K562 (cell line): ENCODE results near the gene ZNF726. TPM values are rescaled to one million over a fixed set of nuclear protein-coding genes. Genes with fewer than 3 reads are reported as not detected.

Experiments
- ATAC-seq: fragments of 200-7000 bp; cut with Tn5 transposase; 3 replicates; pipeline ENCODE4 v1.9.1; 2020; ENCODE audit warnings: moderate library complexity
- BruUV-seq: library from RNA; stranded (reverse); fragments of 400-500 nt; replicated peaks from 2 replicates; lab custom pipeline; 2021; lab: Mats Ljungman, UMichigan
- CTCF ChIA-PET: fragments of 300-600 bp; formaldehyde crosslinking; extraction: SDS; loops from one replicate; lab custom pipeline; 2021; ENCODE audit warnings: low intra/inter-chr PET ratio; lab: Yijun Ruan, JAX
- POLR2A ChIA-PET: fragments of 300-600, 350-650 bp; sonication (Branson Sonifier 250); formaldehyde crosslinking; extraction: SDS; loops from one replicate; lab custom pipeline; 2021; ENCODE audit warnings: antibody characterized with exemption, inconsistent platforms; lab: Yijun Ruan, JAX
- DNase-seq, 4 experiments: peaks; one replicate each; pipeline versions ENCODE4 v3.0.0 to v3.0.0-alpha.2; 2011 to 2018; ENCODE audit warnings: low spot score in 3 of 4, mixed read lengths in 3 of 4; ENCODE audit errors: extremely low read depth in 1 of 4
- FAIRE-seq: peaks from 2 replicates; lab custom pipeline; 2011; peaks lifted over from hg19 to GRCh38; lab: Jason Lieb, UNC
- H2AFZ ChIP-seq: 2 replicates; pipeline ENCODE4 v1.6.0; 2011; ENCODE audit warnings: low read depth, low read length, control low read depth, inconsistent platforms
- H3K27ac ChIP-seq: fragments of 200-600 bp; 3 replicates; pipeline ENCODE4 v1.8.0; 2011; ENCODE audit warnings: low read depth, mild to moderate bottlenecking, control low read depth, inconsistent platforms, low read length, moderate library complexity, mixed read lengths; ENCODE audit errors: extremely low read depth
- H3K27me3 ChIP-seq, 2 experiments: fragments of 300-600 bp in 1 of 2; 2 replicates in 1 of 2; 3 replicates in 1 of 2; pipeline versions ENCODE4 v1.6.0 to v1.8.0; 2011; ENCODE audit warnings: inconsistent platforms in 2 of 2, low read length in 2 of 2, mild to moderate bottlenecking in 1 of 2, mixed read lengths in 1 of 2, moderate library complexity in 1 of 2; ENCODE audit not compliant: control insufficient read depth in 2 of 2, insufficient read depth in 2 of 2
- H3K36me3 ChIP-seq: fragments of 300-600 bp; 3 replicates; pipeline ENCODE4 v1.8.0; 2011; ENCODE audit warnings: mild to moderate bottlenecking, low read length, inconsistent platforms; ENCODE audit not compliant: control insufficient read depth, insufficient read depth
- H3K4me1 ChIP-seq, 2 experiments: fragments of 200-600 bp in 1 of 2; replicated peaks in 1 of 2; 2 replicates in 1 of 2; 3 replicates in 1 of 2; pipeline versions ENCODE4 v1.5.1 to v1.8.0; 2011; ENCODE audit warnings: inconsistent platforms in 2 of 2, low read length in 2 of 2, mild to moderate bottlenecking in 1 of 2, mixed read lengths in 1 of 2, moderate library complexity in 1 of 2; ENCODE audit not compliant: control insufficient read depth in 2 of 2, insufficient read depth in 2 of 2
- H3K4me2 ChIP-seq: 2 replicates; pipeline ENCODE4 v1.6.1; 2011; ENCODE audit warnings: low read length, control low read depth, inconsistent platforms, mixed read lengths; ENCODE audit not compliant: insufficient read depth
- H3K4me3 ChIP-seq: fragments of 200-600 bp; sonication (generic), shearing (Covaris generic); 2 replicates; pipeline ENCODE4 v1.5.1; 2016; ENCODE audit warnings: control low read depth, inconsistent platforms
- H3K79me2 ChIP-seq: fragments of 200-600 bp; 3 replicates; pipeline ENCODE4 v1.8.0; 2011; ENCODE audit warnings: low read length, inconsistent platforms; ENCODE audit not compliant: control insufficient read depth, insufficient read depth
- H3K9ac ChIP-seq, 2 experiments: 2 replicates each; pipeline versions ENCODE4 v1.6.0 to v1.6.1; 2011; ENCODE audit warnings: low read depth in 2 of 2, low read length in 2 of 2, control low read depth in 1 of 2, inconsistent platforms in 1 of 2, mild to moderate bottlenecking in 1 of 2, mixed read lengths in 1 of 2; ENCODE audit not compliant: insufficient read depth in 1 of 2
- H3K9me1 ChIP-seq: one replicate; pipeline ENCODE4 v1.6.0; 2011; ENCODE audit warnings: inconsistent platforms, mild to moderate bottlenecking, low read length, moderate library complexity; ENCODE audit not compliant: control insufficient read depth, insufficient read depth
- H3K9me3 ChIP-seq: replicated peaks from 2 replicates; pipeline ENCODE4 v1.5.1; 2011; ENCODE audit warnings: low read depth, low read length, inconsistent platforms; ENCODE audit not compliant: control insufficient read depth, insufficient read depth
- H4K20me1 ChIP-seq: replicated peaks from 2 replicates; pipeline ENCODE4 v1.6.1; 2011; ENCODE audit warnings: low read length, inconsistent platforms, mixed read lengths; ENCODE audit not compliant: control insufficient read depth, insufficient read depth
- CREB1 ChIP-seq, 2 experiments: sonication (generic) in 1 of 2; formaldehyde crosslinking in 1 of 2; IDR thresholded peaks; 2 replicates each; pipeline versions ENCODE4 v1.6.1 to v1.8.0; 2012 to 2022; ENCODE audit warnings: inconsistent platforms in 1 of 2, mild to moderate bottlenecking in 1 of 2, missing genetic modification reagents in 1 of 2, moderate library complexity in 1 of 2
- KDM1A ChIP-seq, 2 experiments: fragments of 450-650 bp; IDR thresholded peaks; 2 replicates each; pipeline ENCODE4 v1.6.1; 2016; ENCODE audit warnings: mild to moderate bottlenecking in 2 of 2
- PTTG1 ChIP-seq: fragments of 450-650 bp; IDR thresholded peaks from 2 replicates; pipeline ENCODE4 v1.6.1; 2016; ENCODE audit warnings: low read depth, mild to moderate bottlenecking, missing genetic modification characterization, missing compliant biosample characterization
- WGBS: fragments of 100-300 bp; shearing (Covaris generic); methylation state at CpG from one replicate; pipeline ENCODE4 v1.1.6; 2016; ENCODE audit warnings: low coverage, mixed read lengths; ENCODE audit not compliant: insufficient coverage; ENCODE audit errors: missing lambda C conversion rate; 5-methylcytosine and 5-hydroxymethylcytosine counted together
- in situ Hi-C: fragments of 300-500 bp; cut with MboI; formaldehyde crosslinking; loops from 4 replicates; pipeline ENCODE4 v1.15.0; 2018; ENCODE audit warnings: inconsistent platforms, mixed read lengths
- intact Hi-C: fragments of 100-400 bp; cut with micrococcal nuclease; formaldehyde crosslinking; loops from 2 replicates; pipeline ENCODE4 v1.14.2; 2022
- polyA plus RNA-seq, 8 experiments: library from polyadenylated mRNA; depleted of rRNA in 4 of 8; stranded (reverse) in 5 of 8; unstranded in 3 of 8; fragments of >200 nt; fragmentation: Nextera tagmentation in 2 of 8; fragmentation: Illumina TruSeq in 1 of 8; extraction: Ambion mirVana in 2 of 8; extraction: Trizol in 1 of 8; gene quantifications; 2 replicates each; pipeline versions ENCODE4 v1.2.1 to v1.2.3, GENCODE V29; 2011 to 2014; ENCODE audit warnings: inconsistent platforms in 1 of 8, missing spikeins in 1 of 8
- total RNA-seq, 7 experiments: library from RNA; depleted of rRNA in 6 of 7; stranded (reverse); fragments of >200 nt in 6 of 7; fragmentation: Illumina TruSeq in 2 of 7; extraction: Trizol in 2 of 7; gene quantifications; 2 replicates each; pipeline versions ENCODE4 v1.2.1 to v1.2.3, GENCODE V29; 2011 to 2021; ENCODE audit warnings: low replicate concordance in 1 of 7
- TF ChIP-seq, protein P1 (sequence below): fragments of 200-600 bp; sonication (generic); IDR thresholded peaks from one replicate; pipeline ENCODE4 v1.6.1; 2012; ENCODE audit warnings: mild to moderate bottlenecking, low read depth, low read length, inconsistent platforms

The ZNF726 gene
- total and polyA plus RNA-seq, 9 of the 15 experiments (the other 6 are each of a cell fraction or from before 2014, with no cell fraction given), result 8.6 to 20.8 (median 14.6) TPM

DNA sequence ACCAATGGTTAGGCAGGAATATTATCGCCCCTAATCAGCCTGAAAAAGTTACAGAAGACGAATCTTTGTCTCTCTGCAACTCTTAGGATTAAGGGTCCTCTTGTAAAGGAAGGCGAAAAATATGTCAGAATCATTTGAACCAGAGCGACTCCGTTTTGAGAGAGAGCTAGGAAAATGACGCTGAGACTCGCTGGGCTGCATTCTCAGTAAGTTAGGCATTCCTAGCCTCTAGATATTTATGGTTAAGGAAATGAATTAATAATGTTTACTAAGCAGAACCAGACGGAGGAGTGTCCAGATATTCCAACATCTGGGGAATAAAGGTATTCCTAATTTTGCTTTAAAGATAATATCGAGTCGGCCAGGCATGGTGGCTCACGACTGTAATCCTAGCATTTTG, 755 bp upstream of the ZNF726 start:
- intact Hi-C loops, result no loop called here
- Histone ChIP-seq H3K4me2 (peak overlapping the region; percentile 85), H4K20me1 (no peaks in the 10 kb centered on the region), H3K27me3 (no peaks in the 10 kb centered on the region), H3K4me1 (peaks cover 0 to 2% of the 10 kb centered on the region in 2 experiments; a peak in 1 of 5 replicates), H3K4me3 (peak overlapping the region; percentile 80), H3K79me2 (peaks cover 35% of the 10 kb centered on the region), H2AFZ (peak overlapping the region; percentile 95), H3K9ac (peak overlapping the region in 1 of 2 experiments; percentile 78; a peak in 2 of 4 replicates), H3K27ac (peak overlapping the region; percentile 94; the same call in 2 of the 3 replicates), H3K9me1 (no peaks in the 10 kb centered on the region), H3K36me3 (peaks cover 19% of the 10 kb centered on the region; the same call in 1 of the 3 replicates), H3K9me3 (peaks cover 3% of the 10 kb centered on the region)
- ChIA-PET POLR2A (interaction anchor here (1.1 kb wide), 1 partner anchor 10 kb away, joined by 3 read pairs; no protein-coding TSS in a partner anchor), CTCF (no interaction called here)
- WGBS, result 46% methylated on average over 11 of the region's 11 CpGs
- no TSS peak for BruUV-seq
- ATAC-seq (no peak), DNase-seq (no peak), FAIRE-seq (no peak)
- in situ Hi-C loops, result no loop called here
- TF ChIP-seq CREB1 (IDR thresholded peaks at IDR 0.05) (no peak), CREB1 (CRISPR knock-in tag; IDR thresholded peaks at IDR 0.05) (no peak), KDM1A (IDR thresholded peaks at IDR 0.05) (no peak)

DNA sequence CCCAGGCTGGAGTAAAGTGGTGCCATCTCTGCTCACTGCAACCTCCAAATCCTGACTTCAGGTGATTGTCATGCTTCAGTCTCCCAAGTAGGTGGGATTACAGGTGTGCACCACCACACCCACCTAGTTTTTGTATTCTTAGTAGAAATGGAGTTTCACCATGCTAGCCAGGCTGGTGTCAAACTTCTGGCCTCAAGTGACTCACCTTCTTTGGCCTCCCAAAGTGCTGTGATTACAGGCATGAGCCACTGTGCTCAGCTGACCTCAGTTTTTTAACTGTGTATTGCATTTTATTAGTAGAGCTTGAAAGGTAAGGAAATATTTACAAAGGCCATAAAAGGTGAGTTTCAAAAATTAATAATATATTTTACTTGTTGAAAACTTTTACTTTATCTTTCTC, 2.3 kb downstream of the ZNF726 start:
- H3K4me3 ChIP-seq, result no peak overlapping the region
- TF ChIP-seq, protein P1, sequence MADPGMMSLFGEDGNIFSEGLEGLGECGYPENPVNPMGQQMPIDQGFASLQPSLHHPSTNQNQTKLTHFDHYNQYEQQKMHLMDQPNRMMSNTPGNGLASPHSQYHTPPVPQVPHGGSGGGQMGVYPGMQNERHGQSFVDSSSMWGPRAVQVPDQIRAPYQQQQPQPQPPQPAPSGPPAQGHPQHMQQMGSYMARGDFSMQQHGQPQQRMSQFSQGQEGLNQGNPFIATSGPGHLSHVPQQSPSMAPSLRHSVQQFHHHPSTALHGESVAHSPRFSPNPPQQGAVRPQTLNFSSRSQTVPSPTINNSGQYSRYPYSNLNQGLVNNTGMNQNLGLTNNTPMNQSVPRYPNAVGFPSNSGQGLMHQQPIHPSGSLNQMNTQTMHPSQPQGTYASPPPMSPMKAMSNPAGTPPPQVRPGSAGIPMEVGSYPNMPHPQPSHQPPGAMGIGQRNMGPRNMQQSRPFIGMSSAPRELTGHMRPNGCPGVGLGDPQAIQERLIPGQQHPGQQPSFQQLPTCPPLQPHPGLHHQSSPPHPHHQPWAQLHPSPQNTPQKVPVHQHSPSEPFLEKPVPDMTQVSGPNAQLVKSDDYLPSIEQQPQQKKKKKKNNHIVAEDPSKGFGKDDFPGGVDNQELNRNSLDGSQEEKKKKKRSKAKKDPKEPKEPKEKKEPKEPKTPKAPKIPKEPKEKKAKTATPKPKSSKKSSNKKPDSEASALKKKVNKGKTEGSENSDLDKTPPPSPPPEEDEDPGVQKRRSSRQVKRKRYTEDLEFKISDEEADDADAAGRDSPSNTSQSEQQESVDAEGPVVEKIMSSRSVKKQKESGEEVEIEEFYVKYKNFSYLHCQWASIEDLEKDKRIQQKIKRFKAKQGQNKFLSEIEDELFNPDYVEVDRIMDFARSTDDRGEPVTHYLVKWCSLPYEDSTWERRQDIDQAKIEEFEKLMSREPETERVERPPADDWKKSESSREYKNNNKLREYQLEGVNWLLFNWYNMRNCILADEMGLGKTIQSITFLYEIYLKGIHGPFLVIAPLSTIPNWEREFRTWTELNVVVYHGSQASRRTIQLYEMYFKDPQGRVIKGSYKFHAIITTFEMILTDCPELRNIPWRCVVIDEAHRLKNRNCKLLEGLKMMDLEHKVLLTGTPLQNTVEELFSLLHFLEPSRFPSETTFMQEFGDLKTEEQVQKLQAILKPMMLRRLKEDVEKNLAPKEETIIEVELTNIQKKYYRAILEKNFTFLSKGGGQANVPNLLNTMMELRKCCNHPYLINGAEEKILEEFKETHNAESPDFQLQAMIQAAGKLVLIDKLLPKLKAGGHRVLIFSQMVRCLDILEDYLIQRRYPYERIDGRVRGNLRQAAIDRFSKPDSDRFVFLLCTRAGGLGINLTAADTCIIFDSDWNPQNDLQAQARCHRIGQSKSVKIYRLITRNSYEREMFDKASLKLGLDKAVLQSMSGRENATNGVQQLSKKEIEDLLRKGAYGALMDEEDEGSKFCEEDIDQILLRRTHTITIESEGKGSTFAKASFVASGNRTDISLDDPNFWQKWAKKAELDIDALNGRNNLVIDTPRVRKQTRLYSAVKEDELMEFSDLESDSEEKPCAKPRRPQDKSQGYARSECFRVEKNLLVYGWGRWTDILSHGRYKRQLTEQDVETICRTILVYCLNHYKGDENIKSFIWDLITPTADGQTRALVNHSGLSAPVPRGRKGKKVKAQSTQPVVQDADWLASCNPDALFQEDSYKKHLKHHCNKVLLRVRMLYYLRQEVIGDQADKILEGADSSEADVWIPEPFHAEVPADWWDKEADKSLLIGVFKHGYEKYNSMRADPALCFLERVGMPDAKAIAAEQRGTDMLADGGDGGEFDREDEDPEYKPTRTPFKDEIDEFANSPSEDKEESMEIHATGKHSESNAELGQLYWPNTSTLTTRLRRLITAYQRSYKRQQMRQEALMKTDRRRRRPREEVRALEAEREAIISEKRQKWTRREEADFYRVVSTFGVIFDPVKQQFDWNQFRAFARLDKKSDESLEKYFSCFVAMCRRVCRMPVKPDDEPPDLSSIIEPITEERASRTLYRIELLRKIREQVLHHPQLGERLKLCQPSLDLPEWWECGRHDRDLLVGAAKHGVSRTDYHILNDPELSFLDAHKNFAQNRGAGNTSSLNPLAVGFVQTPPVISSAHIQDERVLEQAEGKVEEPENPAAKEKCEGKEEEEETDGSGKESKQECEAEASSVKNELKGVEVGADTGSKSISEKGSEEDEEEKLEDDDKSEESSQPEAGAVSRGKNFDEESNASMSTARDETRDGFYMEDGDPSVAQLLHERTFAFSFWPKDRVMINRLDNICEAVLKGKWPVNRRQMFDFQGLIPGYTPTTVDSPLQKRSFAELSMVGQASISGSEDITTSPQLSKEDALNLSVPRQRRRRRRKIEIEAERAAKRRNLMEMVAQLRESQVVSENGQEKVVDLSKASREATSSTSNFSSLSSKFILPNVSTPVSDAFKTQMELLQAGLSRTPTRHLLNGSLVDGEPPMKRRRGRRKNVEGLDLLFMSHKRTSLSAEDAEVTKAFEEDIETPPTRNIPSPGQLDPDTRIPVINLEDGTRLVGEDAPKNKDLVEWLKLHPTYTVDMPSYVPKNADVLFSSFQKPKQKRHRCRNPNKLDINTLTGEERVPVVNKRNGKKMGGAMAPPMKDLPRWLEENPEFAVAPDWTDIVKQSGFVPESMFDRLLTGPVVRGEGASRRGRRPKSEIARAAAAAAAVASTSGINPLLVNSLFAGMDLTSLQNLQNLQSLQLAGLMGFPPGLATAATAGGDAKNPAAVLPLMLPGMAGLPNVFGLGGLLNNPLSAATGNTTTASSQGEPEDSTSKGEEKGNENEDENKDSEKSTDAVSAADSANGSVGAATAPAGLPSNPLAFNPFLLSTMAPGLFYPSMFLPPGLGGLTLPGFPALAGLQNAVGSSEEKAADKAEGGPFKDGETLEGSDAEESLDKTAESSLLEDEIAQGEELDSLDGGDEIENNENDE, result no peak
- TF ChIP-seq PTTG1 (tag), result no peak
- no peaks in the 10 kb centered on the region for H3K27me3 ChIP-seq
- FAIRE-seq (no peak), ATAC-seq (no peak), DNase-seq (peak in 1 of 4 experiments; percentile 12)
- BruUV-seq, result no TSS peak
- H3K36me3 ChIP-seq, result peaks cover 43% of the 10 kb centered on the region; the same call in 2 of the 3 replicates
- intact Hi-C loops (no loop called here), in situ Hi-C loops (no loop called here)
- peaks cover 35% of the 10 kb centered on the region for H3K79me2 ChIP-seq
- no peak overlapping the region for H3K27ac ChIP-seq
- H4K20me1 ChIP-seq, result no peaks in the 10 kb centered on the region
- no peak overlapping the region for H3K9ac ChIP-seq
- no peak overlapping the region for H3K4me2 ChIP-seq
- CTCF ChIA-PET, result no interaction called here
- POLR2A ChIA-PET, result no interaction called here
- no peak overlapping the region for H2AFZ ChIP-seq
- H3K4me1 ChIP-seq, result peaks cover 0 to 2% of the 10 kb centered on the region in 2 experiments; a peak in 1 of 5 replicates
- peaks cover 3% of the 10 kb centered on the region for H3K9me3 ChIP-seq
- H3K9me1 ChIP-seq, result no peaks in the 10 kb centered on the region
